Measurements from ENCODE around the gene DLST. TPM values are rescaled to one million over a fixed set of nuclear protein-coding genes. Genes with fewer than 3 reads are reported as not detected.

The DLST gene
- total RNA-seq, 1 donor from 2014 or later: 74.4 TPM

DNA sequence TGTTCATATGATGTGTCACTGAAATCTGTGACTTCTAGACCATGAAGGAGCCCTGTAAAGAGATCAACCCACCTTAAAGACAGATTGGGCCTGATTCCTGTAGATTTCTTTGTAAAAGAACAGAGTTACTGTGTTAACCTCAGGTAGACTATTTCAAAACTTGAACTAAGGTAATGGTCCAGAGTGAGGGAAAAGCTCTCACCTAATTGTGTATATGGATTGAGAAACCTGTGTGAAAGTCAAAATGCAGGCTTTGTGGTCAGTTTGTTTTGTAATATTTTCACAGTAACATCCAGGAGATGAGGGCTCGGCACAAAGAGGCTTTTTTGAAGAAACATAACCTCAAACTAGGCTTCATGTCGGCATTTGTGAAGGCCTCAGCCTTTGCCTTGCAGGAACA is 16.4 kb downstream of the DLST start:
- H3K4me1 Mint-ChIP-seq: no peaks in the 10 kb centered on the region
- peaks cover 65% of the 10 kb centered on the region for H3K36me3 Mint-ChIP-seq
- no peak overlapping the region for H3K27ac Mint-ChIP-seq
- no peaks in the 10 kb centered on the region for H3K9me3 Mint-ChIP-seq
- no peak overlapping the region for H3K4me3 Mint-ChIP-seq
- TF ChIP-seq CTCF (IDR thresholded peaks at IDR 0.05; ENCODE audit: unreplicated experiment): no peak
- DNase-seq (ENCODE audit: low spot score in 2 of 2, unreplicated experiment in 2 of 2): no peak
- no peaks in the 10 kb centered on the region for H3K27me3 Mint-ChIP-seq (ENCODE audit: low read depth)

DNA sequence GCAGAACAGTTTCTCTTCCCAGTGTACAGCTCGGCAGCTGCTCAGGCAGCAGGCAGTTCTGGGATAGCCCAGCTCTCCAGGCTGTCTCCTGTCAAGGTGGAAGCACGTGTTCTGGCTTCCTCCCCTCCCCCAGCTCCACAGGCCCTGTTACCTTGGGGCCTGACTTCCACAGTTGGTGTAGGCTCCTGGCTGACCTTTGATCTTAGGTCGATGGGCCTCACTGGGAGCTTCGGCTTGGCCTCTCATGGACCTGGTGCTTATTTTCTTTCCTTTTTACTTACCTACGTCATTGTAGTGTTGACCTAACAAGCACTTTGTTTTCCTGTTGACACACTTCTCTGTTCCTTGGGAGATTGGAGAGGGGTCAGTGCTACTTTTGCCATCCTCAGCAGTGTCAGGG is 17.0 kb downstream of the DLST start:
- no peaks in the 10 kb centered on the region for H3K27me3 Mint-ChIP-seq (ENCODE audit: low read depth)
- peaks cover 66% of the 10 kb centered on the region for H3K36me3 Mint-ChIP-seq
- no peak overlapping the region for H3K4me3 Mint-ChIP-seq
- H3K4me1 Mint-ChIP-seq: no peaks in the 10 kb centered on the region
- TF ChIP-seq CTCF (IDR thresholded peaks at IDR 0.05; ENCODE audit: unreplicated experiment): no peak
- H3K9me3 Mint-ChIP-seq: no peaks in the 10 kb centered on the region
- no peak overlapping the region for H3K27ac Mint-ChIP-seq
- DNase-seq (ENCODE audit: low spot score in 2 of 2, unreplicated experiment in 2 of 2): no peak

DNA sequence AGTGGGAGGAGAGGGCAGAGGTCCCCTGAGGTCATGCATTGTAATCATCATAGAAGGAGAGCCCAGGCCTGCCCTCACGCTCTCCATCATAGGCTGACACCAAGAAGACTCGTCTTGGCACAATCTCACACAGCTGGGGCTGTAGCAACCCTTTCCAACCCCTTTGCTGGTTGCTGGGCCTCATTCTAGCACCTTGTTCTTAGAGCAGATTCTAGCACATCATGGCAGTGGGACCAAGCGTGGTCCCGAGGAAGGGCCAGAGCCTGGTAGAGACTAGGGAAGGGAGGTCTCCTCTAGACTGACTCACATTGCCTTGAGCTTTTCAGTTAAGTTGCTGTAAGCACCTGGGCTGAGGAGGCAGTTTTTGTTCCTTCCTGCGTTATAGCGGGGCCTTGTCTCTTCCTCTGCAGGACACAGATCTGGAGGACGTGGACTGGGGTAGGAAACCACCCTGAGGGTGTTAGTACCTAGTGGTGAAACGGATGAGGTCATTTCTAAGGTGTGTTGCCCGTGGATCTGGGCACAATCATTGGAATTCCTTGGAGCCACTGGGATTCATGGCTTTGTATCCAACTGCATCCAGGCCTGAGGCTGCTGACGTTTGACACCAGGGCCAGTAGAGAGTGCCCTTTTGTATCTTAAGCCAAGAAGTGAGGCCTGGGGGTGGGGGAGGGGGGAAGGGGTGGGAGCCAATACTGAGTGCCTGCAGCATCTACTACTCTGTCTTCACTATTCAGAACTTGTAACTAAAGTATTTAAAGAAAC is 21.4 kb downstream of the DLST start:
- no peak for DNase-seq (ENCODE audit: low spot score in 2 of 2, unreplicated experiment in 2 of 2)
- Mint-ChIP-seq H3K4me3 (no peak overlapping the region), H3K4me1 (no peaks in the 10 kb centered on the region), H3K27me3 (ENCODE audit: low read depth) (no peaks in the 10 kb centered on the region), H3K36me3 (peaks cover 35% of the 10 kb centered on the region), H3K27ac (no peak overlapping the region), H3K9me3 (no peaks in the 10 kb centered on the region)
- TF ChIP-seq CTCF (IDR thresholded peaks at IDR 0.05; ENCODE audit: unreplicated experiment): no peak

GRCh38 chr14:74904635-74905503 is 23.2 kb downstream of the DLST start:
- no peak overlapping the region for H3K4me3 Mint-ChIP-seq
- TF ChIP-seq CTCF (IDR thresholded peaks at IDR 0.05; ENCODE audit: unreplicated experiment): no peak
- H3K36me3 Mint-ChIP-seq: peaks cover 19% of the 10 kb centered on the region
- H3K9me3 Mint-ChIP-seq: no peaks in the 10 kb centered on the region
- H3K4me1 Mint-ChIP-seq: no peaks in the 10 kb centered on the region
- no peak for DNase-seq (ENCODE audit: low spot score in 2 of 2, unreplicated experiment in 2 of 2)
- no peaks in the 10 kb centered on the region for H3K27me3 Mint-ChIP-seq (ENCODE audit: low read depth)
- no peak overlapping the region for H3K27ac Mint-ChIP-seq

DNA sequence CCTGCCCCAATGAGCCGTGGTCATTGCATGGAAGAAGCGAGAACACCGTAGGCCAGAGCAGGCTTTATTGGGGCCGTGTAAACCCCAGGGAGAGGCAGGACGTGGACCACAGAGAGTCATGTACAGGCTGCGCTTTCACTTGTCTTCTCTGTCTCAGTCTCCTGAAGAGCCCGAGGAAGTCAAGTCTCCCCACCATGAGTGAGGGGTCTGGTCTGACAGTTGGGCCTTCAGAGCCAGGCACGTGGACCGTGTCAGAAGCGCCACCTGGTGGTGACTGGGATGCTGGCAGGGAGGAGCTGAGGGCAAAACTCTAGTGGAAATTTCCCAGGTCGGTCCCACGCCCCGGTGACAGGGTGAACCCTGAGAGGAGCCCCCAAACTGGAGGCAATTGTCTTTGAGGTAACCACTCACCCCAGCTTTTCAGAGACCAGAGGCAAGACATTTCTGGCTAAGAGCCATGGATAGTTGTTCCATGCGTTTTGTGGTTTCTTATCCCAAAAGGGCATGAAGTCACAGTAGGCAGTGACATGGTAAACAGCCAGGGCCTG is 24.0 kb downstream of the DLST start:
- Mint-ChIP-seq H3K36me3 (peaks cover 14% of the 10 kb centered on the region), H3K4me1 (no peaks in the 10 kb centered on the region), H3K9me3 (no peaks in the 10 kb centered on the region), H3K27ac (peak overlapping the region; percentile 21), H3K4me3 (no peak overlapping the region), H3K27me3 (ENCODE audit: low read depth) (no peaks in the 10 kb centered on the region)
- DNase-seq (ENCODE audit: low spot score in 2 of 2, unreplicated experiment in 2 of 2): peak; percentile 64 to 86
- peak; percentile 93 for TF ChIP-seq CTCF (IDR thresholded peaks at IDR 0.05; ENCODE audit: unreplicated experiment)

All from mesothelial cell of epicardium (in vitro differentiated cells).